Fibroblast of peridontal ligament (primary cell): Measurements from ENCODE around the gene SERPINB1.

Experiments used
- DNase-seq: peaks from one replicate; pipeline ENCODE4 v3.0.0-alpha.2; 2010; ENCODE audit errors: extremely low read depth

Gene SERPINB1

DNA sequence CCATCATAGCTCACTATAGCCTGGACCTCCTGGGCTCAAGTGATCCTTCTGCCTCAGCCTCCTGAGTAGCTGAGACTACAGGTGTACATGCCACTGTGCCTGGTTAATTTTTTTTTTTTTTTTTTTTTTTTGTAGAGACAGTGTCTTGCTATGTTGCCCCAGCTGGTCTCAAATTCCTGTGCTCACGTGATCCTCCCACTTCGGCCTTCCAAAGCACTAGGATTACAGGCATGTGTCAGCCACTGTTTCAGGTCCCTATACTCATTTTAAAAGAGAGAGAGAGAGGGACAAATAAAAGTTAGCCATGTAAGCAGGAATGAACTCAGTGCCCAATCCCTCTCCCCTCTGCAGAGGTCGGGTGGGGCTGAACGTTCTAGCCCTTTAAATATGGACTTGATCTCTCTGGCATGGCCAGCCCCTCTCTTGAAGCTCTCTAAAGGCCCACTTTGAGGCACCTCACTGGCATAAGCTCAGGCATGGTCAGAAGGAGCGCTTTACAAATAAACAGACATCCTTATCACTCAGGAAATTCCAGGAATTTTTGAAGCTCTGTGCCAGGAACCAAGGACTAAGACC, 9.0 kb upstream of the SERPINB1 start:
- DNase-seq, result no peak

DNA sequence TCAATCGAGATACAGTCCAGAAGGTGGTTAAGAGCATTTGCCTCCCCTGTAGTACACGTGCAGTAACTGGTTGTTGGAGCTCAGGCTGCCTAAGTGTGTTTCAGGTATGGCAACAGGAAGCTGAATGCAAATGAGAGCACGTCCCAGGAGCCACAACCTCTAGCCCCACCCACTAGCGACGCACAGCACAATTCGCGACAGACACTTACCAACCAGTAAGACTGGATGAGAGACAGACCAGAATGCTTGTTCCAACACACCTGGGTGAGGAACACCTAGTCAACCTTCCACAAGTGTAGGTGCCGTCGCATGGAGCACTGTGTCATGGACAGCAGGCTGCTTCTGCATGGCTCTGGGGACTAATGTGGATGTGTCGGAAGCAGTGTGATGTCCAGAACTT, 7.2 kb upstream of the SERPINB1 start:
- no peak for DNase-seq

DNA sequence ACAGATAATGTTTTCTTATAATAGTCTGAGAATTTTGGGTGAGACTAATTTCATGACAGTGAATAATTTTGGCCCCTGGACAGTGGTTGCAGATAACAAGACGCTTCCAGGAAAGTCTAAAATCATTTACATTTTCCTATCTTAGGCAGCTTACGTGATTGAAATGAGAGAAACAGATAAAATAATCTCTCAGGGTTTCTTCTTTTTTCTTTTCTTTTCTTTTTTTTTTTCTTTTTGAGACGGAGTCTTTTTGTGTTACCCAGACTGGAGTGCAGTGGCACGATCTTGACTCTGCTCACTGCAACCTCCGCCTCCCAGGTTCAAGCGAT, 4.2 kb upstream of the SERPINB1 start:
- no peak for DNase-seq

DNA sequence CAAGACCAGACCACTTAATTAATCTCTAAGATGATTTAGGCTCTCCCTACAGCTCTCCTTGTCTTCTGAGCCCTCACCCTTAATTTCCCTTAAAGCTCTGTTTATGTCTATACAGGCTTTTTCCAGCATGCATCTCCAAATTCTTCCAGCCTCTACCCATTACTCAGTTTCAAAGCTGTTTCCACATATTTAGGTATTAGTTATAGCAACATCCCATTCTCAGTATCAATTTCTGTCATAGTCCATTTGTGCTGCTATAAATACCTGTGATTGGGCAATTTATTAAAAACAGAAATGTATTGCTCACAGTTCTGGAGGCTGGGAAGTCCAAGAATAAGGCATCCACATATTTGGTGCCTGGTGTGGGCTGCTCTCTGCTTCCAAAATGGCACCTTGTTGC, 2.3 kb upstream of the SERPINB1 start:
- DNase-seq, result no peak

DNA sequence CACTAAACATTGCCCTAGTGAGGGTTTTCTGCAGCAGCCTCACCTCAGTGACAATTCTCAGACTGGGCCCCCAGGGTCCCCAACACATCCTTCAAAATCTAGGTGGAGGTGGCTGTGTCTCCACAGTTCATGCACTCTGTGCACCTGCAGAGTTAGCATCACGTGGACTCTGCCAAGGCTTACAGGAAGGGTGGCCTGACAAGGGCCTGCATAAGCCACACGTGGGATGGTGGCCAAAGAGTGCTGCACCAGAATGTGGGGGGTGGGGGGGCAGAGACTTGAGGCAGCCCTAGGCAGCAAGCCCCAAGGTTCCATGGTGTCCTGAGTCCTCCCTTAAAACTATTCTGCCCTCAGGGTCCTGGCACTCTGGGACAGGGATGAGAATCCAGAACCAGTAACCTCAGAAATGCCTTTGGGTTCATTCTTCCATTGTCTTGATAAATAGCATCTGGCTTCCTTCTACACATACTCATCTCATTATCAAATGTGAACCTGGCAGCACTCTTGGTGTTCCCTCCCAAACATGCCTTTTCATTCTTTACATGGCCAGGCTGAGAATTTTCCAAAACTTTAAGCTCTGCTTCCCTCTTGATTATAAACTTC, 1.6 kb upstream of the SERPINB1 start:
- DNase-seq, result peak; percentile 29

DNA sequence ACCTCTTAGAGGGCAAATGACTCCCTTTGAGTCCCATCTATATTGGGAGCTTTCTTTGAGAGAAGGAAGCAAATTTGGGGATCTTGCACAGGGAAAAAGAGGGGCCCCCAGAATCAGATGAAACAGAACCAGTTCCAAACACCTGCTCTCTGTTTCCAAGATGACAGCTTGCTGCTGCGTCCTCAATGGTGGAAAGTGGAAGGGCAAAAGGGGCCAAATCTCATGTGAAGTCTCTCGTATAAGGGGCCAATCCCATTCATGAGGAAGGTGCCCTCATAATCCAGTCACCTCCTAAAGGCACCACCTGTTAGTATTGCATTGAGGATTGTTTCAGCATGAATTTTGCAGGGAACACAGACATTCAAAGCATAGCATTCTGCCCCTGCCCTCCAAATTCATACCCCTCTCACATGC, 483 bp upstream of the SERPINB1 start:
- DNase-seq, result no peak

DNA sequence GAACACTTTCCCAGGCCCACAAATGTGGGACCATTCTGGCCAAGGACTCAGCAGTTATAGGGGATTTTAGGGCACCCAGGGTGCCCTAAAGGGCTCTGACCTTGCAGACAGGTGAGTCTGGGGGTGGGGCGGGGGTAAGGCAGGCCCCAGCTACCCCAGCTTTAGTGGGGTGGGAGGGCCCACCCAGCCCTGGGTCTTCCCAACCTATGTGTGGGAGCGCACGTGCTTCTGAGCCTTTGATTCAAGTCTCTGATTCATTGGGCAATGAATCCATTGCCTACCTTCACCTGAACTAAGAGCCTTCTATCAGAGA, 958 bp downstream of the SERPINB1 start:
- no peak for DNase-seq

DNA sequence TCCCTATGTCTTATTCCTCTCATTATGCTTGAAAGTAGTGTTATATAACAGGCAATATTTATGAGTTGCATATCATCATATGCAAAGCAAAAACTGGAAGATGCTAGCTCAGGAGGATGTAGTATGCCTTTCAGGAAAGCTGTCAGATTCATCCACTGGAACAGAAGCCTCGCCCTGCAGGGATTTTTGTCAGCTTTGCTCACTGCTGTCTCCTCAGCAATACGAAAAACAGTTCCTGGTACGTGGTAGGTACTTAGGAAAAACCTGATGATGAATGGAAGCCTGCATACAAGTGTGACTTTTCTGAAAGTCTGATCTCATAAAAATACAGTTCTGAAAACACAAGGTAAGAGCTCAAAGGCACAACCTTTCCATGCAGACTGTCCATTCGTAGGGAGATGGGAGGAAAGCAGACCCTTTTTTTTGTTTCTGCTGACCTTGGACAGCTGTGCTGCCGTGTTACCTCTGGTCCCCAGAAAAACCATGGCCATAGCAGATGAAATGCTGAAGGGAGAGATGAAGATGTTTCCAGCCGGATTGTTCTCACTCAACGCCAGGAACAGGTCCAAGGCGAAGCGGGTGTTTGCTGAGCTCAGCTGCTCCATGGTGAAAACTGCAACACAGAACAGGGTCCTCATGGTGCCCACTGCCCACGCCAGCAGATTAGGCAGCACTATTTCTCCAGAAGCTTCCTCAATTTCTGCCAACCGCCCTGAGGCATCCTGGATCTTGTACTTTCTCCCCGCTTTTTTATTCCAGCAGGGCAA, 1.5 kb downstream of the SERPINB1 start:
- no peak for DNase-seq

DNA sequence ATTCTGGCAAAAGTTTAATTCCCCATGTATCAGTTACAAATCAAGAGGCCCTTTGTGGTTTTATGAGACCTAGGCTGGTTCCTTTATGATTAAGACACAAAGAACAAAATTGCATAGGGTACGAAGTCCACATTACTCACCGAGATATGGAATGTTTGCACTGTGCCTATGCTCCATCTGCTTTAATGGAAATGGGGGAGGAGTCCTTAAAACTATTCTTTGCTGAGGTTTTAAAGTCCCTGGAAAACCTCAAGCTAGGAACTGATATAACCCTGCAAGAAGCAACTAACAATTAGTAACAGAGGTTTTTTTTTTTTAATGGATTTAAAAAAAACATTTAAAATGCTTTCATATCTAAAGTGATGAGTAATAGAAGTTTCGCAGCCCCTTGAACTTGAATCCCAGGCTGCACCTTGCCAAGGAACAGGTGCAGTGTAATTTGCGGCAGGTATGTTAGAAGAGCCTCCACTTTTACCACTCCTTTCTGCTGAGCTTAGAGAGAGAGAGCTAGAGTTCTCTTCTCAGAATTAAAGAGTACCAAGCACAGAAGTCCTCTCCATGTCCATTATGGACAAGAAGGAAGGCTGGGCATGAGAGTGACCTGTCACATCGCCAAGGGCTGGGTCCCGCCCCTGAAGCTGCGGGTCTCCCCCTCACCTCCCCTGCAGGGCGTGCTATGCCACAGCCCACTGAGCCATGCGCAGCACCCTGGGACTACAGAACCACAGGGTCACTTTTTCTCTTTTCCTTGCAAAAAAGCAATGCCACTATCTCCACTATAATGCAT, 2.3 kb downstream of the SERPINB1 start:
- peak; percentile 60 for DNase-seq

DNA sequence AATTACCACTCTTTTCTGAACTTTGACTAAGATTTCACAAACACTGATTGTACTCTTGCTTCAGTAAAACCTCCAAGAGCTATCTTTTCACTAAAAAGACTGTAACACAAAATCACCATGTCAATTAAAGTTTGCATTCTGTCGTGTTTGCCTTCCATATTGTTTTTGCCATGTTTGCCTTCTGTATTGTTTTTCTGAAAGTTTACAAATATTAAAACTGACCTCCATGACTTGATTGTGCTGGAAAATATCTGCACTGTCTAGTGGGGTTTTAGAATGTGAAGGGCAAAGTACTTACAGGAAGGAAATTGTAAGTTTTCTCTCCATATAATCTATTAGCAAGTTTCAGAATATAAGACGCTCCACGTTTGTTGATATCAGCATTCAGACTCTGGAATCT, 3.4 kb downstream of the SERPINB1 start:
- DNase-seq, result no peak

DNA sequence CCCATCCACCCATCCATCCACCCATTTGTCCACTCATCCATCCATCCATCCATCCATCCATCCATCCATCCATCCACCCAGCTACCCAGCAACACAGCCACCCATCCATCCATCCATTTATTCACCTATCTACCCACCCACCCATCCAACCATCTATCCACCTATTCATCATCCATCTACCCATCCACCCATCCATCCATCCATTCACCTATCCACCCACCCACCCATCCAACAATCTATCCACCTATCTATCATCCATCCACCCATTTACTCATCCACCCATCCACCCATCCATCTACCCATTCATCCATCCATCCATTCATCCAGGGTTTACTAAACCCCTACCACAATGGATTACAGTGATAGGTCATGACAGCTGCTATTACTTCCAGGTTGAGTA, 7.4 kb downstream of the SERPINB1 start:
- no peak for DNase-seq

DNA sequence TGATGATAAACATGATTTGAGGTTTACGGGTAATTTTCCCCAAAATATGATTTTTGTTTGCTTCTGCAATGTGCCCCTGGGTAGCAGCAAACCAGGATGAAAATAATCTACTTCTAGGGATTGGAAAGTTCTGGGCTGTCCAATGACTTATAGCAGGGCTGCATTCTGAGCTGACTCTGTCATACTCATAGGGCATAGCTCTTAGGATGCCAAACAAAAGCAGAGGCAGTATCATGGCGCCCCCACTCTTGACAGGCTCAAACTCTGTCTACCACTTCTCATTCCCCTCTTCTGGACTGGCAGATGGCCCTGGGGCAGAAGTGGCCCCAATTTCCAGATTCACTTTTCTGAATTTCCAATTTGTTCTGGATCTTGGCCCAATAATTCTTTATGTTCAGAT, 10.3 kb downstream of the SERPINB1 start:
- no peak for DNase-seq

DNA sequence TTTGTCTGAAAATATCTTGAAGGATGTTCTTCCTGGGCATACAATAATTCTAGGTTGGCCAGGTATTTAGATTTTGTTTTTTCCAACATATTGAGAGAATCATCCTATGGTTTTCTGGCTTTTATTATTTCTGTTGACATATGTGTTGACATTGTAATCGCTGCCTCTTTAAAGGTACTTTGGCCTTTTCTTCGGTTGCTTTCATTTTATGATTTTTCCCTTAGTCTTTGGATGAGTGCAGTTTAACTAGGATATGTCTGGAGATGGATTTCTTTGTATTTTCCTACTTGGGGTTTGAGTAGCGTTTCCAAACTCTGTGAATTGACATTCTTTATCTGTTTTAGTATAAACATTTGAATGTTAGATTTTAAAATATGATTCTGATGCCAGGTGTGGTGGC, 11.5 kb downstream of the SERPINB1 start:
- no peak for DNase-seq

DNA sequence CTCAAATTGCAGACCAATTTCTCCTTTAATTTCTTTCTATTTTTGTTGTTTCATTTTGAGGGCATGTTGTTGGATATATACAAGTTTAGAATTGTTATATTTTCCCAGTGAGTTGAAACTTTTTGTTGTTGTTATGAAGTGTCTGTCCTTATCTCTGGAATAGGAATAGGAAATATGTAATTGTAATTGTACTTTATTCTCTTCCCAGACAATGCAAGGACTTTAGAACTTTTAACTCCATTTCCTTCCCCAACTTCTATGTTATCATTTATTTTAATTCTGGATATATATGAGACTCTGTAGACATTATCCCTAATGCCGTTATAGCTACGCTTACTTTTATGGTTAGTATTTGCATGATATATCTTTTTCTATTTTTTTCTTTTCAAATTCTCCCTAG, 12.4 kb downstream of the SERPINB1 start:
- no peak for DNase-seq

DNA sequence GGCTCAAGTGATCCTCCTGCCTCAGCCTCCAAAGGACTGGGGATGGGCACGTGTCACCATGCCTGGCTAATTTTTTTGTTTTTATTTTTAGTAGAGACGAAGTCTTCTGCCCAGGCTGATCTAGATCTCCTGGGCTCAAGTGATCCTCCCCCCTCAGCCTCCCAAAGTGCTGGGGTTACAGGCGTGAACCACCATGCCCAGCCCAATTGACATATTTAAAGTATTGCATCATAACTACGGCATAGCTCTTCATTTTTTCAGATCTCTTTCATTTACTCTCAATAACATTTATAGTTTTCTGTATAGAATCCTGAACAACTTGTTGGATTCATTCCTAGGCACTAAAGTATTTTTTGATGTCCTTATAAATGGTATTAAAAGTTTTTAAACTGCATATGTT, 13.0 kb downstream of the SERPINB1 start:
- no peak for DNase-seq

DNA sequence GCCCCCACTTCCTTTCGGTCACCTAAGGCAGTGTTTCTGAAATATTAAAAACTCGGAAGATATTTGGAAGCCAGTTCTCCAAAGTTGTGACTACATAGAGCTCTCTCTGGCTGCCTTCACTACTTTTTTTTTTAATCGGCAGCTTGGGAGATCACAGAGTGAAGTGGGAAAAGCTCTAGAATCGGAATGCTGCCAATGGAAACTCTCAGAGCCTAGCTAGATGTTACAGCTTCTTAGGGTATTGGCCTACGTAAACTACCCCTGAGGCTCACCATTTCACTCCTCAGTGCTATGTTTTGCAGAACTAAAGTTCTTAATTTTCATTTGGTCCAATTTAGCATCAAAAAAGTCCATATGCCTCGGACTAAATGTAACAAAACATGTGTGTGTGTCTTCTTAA, 14.5 kb downstream of the SERPINB1 start:
- no peak for DNase-seq

DNA sequence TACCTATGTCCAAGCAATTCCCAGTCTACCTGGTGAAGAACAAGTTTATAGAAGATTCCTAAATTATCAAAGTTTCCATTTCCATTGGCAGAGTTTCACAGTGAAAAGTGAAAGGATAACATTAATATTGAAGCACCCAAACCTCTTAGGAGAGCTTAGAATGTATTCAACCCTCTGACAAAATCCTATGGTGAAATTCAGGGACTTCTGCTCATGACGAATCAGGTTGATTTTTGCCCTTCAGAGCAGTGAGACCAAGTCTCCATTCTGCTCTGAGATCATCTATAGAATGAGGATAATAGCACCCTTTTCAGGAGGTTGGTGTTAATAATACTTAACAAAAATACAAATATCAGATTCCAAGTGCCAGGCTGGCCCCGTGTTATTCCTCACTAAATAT, 15.5 kb downstream of the SERPINB1 start:
- DNase-seq, result no peak

DNA sequence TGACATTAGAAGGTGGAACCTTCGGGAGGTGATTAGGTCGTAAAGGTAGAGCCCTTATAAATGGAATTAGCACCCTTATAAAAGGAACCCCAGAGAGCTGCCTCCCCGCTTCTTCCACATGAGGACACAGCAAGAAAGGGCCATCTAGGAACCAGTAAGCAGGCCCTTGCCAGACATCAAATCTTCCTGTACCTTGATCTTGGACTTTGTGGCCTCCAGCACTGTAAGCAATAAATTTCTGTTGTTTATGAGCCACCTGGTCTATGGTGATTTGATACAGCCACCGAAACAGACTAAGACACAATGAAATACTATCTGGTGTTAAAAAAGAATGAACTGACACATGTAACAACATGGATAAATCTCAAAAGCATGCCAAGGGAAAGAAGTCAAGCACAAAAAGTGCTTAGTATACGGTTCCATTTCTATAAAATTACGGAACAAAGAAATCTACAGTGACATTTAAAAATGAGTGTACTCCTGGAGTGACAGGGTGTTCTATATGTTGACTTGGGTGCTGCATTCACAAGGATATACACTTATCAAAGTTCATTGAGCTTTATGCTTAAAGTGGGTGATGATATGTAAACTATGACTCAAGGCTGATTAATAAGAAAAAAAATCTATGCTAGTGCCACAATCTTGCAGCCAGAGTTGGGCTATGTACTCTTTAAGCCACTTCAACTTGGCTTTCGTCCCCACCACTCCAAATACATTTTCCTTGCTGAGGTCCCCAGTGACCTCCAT, 18.4 kb downstream of the SERPINB1 start:
- DNase-seq, result no peak

DNA sequence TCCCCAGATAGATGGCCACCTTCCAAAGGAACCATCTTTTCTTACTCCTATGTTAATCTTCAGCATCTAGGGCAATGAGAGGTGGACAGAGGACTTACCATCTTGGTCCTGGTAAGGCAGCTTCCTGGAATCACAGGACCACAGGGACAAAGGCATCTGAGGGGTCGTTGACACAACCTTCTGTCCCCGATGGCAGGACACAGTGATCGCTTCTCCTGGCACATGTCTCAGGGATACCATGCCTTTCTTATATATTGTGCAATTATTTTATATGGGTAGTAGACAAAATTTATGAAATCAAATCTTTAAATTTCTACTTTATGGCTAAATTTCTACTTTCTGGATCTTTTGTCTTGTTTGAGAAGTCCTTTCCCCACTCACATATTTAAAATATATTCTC, 20.1 kb downstream of the SERPINB1 start:
- no peak for DNase-seq

DNA sequence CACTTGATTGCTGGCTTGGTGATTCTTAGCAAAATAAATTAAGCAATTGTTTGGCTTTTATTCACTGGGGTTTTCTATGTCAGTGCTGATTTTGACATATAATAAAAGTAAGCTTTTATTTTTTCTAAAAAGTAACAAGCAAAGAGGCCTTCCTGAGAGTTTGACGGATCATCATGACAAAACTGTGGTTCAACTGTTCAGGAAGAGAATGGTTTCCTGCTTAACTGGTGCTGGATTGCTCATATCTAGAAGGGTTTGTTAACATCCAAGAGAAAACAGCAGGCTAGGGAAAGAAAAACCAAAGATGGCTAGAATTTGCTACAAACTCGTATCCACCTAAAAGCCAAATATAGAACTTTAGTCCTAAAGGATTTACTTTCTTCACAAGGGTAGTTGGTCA, 21.2 kb downstream of the SERPINB1 start:
- no peak for DNase-seq

DNA sequence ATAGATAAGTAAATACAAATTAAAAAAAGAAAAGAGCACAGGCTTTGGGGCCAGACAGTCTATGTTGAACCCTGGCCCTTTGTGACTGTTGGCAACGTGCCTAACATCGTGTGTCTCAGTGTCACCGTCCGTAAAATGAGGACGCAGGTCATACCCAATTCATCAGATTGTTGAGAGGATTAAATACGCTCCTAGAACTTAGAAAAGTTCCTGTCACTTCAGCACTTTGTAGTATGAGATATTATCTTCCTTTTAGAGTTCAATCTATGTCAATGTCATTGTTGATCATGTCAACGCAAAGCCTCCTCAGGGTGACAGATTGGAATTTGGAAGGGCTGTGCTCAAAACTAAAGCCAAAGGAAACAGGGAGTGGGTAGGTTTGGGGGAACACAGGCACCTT, 21.7 kb downstream of the SERPINB1 start:
- no peak for DNase-seq

DNA sequence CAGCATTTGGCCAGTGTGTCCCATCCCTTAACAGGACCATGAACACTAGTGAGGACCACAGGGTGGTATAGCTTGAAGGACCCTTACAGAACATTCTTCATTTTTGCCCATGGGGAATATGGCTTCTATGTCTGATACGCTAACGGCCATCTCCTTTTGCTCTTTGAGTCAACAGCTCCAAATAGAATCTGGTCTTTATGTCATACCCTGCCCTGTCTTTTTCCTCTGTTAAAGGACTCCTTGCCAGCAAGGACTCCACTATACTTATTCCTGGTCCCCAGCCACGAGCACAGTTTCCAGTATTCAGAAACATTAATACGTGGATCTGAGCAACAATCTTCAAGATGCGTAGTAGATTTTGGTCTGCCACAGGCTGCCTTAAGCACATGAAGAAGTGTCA, 22.5 kb downstream of the SERPINB1 start:
- no peak for DNase-seq
